ENCODE measurements around the gene NSD1.

NSD1 gene

GRCh38 chr5:177310332-177310731, 176.8 kb downstream of the NSD1 start:
- no peak for DNase-seq

GRCh38 chr5:177310757-177311391, 177.3 kb downstream of the NSD1 start:
- no peak for DNase-seq

GRCh38 chr5:177311392-177311722, 177.8 kb downstream of the NSD1 start:
- no peak for DNase-seq

- peak; percentile 98 for DNase-seq
These were observed 178.4 kb downstream of the NSD1 start, which contains the start of gene MXD3 for GRCh38 chr5:177311723-177312648. TSS of gene MXD3 (minus strand) at chr5:177311898. CDS start at chr5:177311830, 68 bp downstream.

- no peak for DNase-seq
These were observed 179.1 kb downstream of the NSD1 start for GRCh38 chr5:177312649-177313181.

- no peak for DNase-seq
These were observed 180.1 kb downstream of the NSD1 start for GRCh38 chr5:177313561-177314259.

- no peak for DNase-seq
These were observed 181.1 kb downstream of the NSD1 start for GRCh38 chr5:177314376-177315342.

GRCh38 chr5:177315411-177315810, 181.8 kb downstream of the NSD1 start:
- DNase-seq: no peak

- no peak for DNase-seq
These were observed 182.4 kb downstream of the NSD1 start for GRCh38 chr5:177316005-177316404.

- DNase-seq: peak; percentile 85
These were observed 184.4 kb downstream of the NSD1 start for GRCh38 chr5:177317959-177318377.

- no peak for DNase-seq
These were observed 186.5 kb downstream of the NSD1 start for GRCh38 chr5:177319913-177320588.

GRCh38 chr5:177320879-177321278, 187.3 kb downstream of the NSD1 start:
- DNase-seq: no peak

GRCh38 chr5:177325868-177326381, 192.4 kb downstream of the NSD1 start:
- no peak for DNase-seq

GRCh38 chr5:177327539-177328522, 194.3 kb downstream of the NSD1 start:
- no peak for DNase-seq

GRCh38 chr5:177328545-177329231, 195.1 kb downstream of the NSD1 start:
- DNase-seq: no peak

- DNase-seq: no peak
These were observed 196.3 kb downstream of the NSD1 start for GRCh38 chr5:177329883-177330282.

GRCh38 chr5:177330991-177331842, 197.6 kb downstream of the NSD1 start:
- no peak for DNase-seq
